GM19043 (cell line): ENCODE data around the gene HOXA10.

Experiments
- ATAC-seq: cut with Tn5 transposase; IDR thresholded peaks from one replicate; pipeline ENCODE4 v1.9.1; 2021; ENCODE audit warnings: low read depth; ENCODE audit not compliant: unreplicated experiment

The HOXA10 gene

DNA sequence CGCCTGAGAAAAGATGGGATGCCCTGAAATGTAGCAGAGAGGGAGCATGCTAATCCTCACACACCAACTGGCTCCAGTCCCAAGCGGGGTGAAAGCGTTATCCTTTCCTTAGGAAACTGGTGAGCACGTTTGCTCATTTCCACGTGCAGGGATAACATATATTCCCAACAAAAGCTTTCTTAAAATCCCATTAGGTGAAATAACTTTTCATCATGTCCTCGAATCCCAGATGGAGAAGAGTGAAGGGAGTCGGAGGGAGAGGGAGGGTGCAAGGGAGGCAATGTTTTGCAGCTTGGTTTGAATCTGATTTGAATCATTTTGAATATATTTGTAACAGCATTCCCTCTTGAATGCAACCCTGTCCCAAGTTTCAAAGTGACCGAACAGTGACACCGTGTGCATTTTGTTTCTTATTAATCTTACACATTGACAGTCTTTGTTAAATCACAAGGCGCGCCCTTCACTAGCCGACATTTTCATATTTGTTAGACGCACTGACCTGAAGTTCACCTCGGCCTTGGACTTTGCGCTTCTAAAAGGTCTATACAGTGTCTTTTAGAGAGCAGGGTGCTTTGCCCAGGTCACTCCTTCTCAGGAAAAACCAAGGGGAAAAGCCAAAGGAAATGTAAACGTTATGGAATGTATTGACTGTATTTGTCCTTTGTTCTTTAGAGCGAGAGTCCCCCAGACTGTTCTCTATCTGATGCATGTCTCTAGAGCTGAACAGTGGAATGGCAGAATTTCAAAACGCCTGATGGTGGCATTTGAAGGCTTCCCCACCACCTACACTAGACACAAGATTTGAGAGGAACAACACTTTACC is 40.5 kb downstream of the HOXA10 start:
- no peak for ATAC-seq

DNA sequence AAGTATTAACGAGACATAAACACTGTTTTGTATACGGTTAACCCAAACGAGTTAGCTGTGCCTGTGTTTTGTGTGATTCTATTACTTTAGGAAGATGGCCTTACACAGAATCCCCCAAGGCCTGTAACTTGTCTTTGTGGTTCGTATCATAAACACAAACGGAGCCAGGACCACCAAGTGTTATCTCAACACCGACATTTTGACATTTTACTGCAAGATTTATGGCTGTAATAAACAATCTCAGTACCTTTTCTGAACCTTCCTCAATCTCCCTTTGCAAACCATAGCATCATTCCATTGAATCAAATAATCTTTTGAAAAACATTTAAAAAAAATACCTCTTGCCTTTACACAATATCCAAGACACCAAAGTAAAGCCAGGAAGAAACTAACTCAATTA is 41.1 kb downstream of the HOXA10 start:
- no peak for ATAC-seq

DNA sequence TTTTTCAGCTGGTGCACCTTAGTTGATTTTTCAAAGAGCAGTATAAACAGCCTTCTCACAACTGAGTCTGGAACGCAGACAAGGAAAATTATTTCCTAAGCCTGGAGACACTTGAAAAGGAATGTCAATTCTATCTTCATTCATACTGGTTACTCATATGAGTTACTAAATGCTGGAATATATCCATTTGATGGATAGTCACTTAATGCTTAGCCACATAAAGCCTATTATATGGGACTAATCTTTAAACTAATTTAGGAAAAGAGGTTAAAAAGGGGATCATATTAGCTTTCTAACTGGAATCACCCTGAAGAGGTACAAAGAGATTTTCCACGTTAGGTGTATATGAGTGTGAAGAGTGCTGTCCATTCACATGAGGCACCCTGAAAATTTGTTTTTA is 41.9 kb downstream of the HOXA10 start:
- no peak for ATAC-seq

DNA sequence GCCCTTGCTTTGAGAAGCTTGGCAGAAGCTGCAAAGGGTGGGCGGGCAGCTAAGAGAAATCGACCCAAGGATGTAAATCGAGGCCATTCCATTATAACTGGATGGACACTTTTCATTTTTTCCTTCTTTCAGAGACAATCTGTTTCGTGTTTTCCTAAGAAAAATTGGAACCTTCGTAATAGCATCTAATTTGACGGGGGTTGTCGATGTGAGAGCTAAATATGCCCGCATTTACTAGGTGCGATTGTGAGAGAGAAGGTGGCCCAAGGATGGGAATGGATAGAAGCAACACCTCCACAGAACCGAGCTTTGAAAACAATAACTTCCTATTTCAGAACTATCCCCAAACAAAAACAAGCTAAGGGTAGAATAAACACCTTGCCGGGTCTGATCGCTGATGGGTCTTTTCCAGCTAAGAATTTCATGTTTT is 42.7 kb downstream of the HOXA10 start:
- ATAC-seq, result no peak

DNA sequence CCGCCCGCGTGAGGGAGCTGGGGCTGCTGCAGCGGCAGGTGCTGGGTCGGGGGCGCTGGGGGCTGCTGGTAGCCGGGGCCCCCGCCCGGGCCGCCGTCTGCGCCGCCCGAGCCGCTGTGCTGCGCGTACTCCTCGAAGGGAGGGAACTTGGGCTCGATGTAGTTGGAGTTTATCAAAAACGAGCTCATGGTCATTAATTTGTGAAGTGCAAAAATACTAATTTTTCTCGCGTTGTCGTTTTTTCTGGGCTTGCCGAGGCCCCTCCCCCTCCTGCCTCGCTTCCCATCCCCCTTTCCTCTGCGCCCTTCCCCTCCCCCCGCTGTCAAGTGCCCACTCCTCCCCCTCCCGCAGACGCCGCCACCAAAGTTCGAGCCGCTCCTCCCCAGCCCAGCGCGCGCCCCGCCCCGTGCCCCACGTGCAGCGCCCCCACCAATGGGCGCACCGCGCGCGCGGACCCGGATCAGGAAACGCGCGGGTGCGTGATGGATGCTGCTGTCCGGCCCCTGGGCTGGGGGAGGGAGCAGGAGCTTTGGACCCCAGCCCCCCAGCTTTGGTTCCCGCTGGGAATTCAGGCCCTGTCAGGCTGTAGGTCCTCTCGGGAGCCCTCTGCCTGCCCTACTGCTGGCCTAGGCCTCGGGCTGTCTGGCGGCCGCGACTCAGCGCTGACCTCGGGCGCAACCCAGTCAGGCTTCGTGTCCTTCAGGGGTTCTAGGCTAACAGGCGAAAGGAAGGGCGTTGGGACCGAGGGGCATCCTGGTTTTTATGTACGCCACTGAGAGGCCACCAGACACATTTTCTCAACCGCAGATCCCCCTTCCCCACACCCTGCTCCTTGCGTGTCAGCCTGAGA is 43.4 kb downstream of the HOXA10 start, which contains the start of gene HOXA4:
Gene HOXA4, minus strand, starts transcription at position 218 of the 850 bp plus-strand sequence. Its CDS starts 24 bp downstream, at position 194.
- peak; percentile 77 for ATAC-seq

DNA sequence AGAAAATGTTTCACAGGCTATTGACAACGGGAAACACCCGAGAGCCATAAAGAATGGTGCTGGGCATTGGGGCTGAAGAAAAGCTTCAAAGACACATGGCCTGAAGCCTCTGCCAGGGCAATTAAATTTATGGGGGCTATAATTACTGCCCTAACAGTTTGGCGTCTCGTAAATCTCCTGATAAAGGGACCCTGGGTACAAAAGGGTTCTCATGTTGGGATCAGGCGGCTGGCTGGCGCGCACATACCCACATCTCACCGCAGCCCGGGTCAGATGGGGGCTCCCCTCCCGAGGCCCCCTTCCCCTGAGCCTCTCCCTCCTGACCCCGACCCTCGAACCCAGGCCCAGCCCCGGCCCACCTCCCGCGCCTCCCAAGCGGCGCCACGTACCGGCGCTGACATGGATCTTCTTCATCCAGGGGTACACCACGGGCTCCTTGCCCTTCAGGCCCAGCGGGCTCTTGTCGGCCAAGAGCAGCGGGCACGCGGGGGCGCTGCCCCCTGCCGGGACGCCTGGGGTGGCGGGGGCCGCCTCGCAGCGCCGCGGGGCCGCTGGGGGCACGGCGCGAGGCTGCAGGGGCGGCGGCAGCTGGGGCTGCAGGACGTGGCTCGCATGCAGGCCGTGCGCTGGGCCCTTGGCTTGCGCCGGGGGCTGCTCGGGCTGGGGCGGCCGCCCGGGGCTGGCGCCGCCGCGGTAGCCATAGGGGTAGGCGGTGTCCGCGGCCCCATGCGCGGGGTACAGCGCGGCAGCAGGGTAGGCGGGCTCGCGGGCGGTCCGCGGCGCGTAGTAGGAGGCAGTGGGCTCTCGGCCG is 44.2 kb downstream of the HOXA10 start:
- ATAC-seq, result no peak

DNA sequence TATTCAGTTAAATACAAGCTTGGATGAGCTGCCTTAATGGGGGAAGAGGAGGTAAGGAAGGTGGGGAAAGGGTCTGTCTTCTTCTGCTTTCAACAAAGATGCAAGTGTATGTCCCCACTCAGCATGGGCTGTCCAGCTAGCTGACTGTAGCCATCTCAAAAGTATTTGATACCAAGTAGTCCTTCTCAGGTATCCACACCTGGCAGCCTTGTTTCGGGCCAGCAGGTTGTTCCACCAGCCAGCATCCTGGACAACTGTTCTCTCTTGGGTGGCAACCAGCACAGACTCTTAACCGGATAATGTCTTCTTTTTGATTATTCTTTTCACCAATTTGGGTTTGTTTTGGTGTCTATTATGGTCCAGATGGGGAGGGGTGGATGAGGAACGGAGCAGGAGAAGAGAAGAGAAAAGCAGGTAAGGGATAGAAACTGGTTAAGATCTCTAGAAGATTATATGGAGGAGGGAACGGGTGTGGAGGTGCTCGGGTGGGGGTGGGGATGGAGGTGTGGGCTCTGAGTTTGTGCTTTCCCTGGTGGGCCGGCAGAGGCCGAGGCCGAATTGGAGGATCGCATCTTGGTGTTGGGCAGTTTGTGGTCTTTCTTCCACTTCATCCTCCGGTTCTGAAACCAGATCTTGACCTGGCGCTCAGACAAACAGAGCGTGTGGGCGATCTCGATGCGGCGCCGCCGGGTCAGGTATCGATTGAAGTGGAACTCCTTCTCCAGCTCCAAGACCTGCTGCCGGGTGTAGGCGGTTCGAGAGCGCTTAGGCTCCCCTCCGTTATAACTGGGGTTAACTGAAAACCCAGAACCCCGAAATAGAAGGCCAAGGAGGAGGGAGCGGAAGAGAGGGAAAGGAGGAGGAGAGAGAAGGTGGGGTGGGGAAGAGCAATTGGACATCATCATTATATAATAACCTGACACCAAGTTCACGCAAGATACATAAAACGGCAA is 45.1 kb downstream of the HOXA10 start:
- no peak for ATAC-seq

DNA sequence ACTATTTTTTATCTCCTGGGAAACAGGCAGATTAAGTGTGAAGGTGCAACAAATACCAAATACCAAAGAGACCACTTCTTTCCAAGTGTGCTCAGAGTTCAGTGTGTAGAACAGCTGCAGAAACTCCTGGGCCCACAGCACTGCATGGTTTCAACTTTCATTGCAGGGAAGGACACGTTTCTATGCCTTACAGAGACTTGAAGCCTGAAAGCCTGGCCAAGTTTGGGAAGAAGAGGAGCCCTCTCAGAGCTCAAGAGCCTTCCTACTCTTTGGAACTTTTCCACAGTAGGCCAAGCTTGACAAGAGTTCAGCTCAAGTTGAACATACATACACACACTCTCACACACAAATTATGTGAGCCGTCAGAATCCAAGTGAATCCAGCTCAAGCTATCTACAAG is 46.1 kb downstream of the HOXA10 start:
- ATAC-seq, result no peak

DNA sequence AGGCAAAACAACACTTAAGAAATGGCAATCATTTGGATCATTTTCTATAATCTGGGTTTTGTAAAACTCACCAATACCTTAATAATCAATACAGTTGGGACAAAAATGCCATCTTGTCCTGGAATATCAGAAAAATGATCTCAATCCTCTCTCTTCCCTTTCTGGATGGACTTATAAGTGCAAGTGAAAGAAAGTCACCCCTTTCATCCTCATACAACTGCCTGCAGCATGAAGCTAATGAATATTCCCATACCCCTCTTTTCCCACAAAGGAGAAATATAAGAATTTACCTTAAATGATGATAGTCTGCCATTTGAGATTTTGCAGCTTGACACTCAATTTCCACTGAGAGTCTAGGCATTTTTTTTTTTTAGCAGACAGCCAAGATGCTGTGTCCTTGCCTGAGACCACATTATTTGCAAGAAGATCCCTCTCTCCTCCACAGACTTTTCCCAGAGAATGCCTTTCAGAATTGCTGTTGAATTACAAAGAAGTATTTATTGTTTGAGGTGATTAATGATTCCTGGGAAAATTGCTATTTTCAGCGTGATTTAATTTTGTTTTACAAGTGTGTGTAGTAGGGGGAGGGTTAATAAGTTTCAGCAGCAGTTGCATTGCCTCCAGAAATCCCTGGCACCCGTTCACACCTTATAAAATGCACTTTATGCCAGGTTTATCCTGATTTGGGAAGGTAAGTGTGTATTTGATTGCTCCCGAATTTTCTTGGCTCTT is 47.4 kb downstream of the HOXA10 start:
- no peak for ATAC-seq

DNA sequence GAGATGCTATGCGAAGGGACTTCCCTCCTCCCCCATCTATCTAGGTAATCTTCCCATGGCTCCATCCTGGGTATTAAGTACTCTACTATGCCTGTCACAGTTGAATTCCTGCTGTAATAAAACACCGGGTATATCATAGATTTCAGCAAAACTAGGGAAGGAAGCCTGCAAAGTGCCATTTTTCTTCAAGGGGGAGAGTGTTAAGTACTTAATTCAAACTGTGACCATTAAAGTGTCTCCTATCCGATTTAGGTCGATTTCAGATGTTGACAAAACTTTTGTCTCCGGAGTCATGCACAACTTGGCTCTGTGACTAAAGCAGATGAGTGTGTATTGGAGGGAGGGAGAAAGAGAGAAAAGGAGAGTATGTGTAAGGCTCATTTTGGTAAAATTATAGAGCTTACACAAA is 48.1 kb downstream of the HOXA10 start:
- no peak for ATAC-seq

DNA sequence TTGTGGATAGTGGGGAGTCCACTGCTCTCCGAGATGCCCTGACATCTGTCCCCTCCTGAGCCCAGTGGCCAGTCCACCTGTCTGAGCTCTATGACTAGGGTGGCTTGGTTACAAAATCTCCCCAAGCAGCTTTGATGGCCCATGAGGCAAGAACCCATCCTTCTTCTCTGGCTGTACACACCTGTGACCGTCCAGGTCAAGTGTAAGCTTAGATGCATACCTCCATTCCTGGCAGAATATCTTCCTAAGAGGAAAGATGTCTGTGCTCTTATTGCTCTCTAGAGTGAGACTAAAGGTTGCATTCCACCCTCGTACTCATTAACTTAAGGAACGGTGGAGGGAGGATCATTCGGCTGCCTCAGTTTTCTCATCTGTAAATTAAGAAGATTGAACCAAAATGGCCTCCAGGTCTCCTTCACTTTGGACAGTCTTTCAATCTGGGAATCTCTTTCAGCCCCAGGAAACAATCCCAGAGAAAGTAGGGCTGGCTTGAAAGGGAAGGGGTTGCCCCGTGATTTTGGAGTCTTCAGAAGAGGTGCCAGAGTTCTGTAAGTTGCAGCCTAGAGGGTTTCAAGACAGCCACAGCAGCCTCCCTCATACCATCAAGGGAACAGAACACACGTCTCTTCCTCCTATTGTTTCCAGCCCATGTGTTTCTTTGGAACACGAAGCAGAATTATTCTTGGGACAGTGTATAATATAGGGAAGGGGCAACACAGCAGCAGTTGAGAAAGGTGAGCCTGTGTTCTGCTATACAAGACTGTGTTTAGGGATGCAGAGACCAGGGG is 49.0 kb downstream of the HOXA10 start:
- no peak for ATAC-seq

DNA sequence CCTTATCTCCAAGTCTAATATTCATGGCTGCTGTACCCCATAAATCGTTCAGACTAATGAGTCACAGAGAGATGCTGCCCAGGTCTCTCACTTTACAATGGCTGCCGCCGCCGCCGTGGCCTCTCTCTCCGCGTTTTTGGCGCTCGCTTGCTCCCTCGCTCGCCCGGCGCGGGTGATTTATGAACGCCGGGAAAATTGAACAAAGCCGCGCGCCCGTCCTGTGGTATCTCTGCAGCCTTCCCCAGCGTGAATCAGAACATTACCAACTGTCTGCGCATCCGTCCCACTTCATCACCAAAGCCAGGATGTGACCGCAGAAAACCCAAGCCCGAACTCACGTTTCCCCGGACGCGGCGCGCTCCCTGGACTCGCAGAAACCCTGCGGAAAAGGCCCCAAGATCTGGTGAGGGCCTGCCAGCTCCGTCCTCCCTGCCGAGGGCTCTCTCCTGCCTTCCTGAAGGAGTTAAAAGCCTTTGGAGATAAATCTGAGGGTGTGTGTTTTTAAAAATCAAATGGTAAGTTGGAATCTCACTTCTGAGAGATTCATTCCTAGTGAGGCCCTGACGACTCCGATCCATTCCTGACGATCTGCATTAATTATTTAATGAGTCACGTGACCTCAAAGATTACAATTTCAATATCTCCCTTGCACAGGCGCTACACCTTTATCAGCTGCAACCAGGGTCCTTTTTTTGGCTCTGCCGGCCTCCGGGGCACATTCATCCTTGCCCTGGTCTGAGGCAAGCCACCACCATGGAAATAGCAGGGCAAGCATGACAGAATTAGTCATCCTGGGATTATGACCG is 49.8 kb downstream of the HOXA10 start:
- no peak for ATAC-seq

DNA sequence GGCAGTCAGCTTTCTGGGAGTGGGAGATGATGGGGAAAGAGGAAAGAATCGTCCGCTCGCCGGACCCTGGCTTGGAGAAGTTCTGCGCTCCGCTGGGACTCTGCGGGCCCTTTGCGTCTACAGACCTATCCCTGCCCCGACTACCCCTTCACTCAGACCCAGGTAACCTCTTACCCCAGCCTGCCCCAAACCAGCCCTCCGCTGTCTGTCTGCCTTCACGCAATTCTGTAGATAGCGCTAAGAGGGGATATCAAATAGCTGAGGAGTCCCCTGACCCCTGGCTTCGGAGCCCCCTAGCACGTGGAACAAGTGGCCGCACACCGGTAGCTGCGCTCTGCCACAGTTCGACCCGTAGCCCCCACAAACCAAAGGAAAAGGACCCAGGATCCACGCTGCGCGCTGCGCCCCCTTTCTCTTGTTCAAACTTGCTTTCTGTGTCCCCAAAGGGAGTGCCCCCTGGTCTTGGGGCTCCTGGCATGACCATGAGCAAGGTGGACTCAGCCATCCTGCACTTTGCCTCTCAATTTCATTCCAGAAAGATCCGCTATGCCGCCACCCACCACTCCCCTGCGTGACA is 50.6 kb downstream of the HOXA10 start:
- ATAC-seq, result no peak

DNA sequence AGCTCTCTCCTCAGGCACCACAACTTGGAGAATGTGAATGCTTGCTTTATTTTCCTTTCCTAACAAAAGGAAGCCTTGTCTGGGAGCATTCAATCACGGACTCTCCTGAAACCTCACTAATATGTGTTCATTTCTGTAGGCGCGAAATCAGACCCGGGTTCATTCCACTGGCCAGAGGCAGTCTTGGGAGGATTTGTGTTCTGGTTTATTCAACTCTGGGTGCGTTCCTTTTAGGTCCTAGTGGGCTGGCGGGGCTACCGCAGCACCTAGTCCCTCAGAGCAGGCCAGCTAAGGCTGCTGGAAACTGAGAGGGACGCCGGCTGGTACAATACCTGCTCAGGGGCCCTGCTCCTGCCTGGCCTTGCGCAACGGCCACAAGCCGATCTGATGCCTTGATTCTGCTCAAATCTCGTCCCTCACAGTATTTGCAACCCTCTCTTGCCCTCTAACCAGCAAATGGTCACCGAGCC is 51.1 kb downstream of the HOXA10 start:
- no peak for ATAC-seq

DNA sequence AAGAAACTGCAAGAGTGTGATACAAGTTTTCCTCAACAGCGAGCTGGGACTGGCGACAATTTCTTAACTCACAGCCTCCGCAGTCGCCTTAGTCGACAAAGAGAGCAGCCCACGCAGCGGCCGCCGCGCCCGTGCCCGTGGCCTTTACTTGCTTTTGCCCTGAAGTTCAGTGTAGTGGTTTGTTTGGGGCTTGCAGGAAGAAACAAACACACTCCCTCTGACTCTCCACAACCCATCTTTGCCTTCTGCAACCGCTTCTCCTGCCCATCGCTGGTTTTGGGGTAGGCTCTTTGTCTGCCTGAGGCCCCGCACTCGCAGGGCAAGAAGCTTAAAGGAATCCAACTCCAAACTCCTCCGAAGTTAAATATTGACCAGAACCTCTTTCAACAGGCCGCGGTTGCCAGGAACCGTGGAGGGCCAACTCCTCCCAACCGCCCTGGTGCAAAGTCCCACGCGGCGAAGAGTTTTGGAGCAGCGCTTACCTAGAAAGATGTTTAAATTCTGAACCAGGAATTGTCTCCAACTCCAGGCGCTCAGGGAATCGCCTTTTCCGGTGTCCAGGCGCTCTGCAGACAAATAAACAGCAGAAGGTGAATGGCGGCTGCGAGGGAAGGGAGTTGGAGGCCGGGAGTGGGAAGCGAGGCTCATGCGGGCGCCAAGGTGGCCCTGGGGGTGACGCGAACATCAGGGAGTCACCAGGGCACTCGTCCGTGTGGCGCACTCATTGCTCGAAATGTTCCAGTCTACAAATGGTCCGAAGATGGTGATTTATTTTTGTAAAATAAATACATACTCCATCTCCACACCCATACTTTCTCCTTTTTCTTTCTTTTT is 51.8 kb downstream of the HOXA10 start:
- no peak for ATAC-seq

DNA sequence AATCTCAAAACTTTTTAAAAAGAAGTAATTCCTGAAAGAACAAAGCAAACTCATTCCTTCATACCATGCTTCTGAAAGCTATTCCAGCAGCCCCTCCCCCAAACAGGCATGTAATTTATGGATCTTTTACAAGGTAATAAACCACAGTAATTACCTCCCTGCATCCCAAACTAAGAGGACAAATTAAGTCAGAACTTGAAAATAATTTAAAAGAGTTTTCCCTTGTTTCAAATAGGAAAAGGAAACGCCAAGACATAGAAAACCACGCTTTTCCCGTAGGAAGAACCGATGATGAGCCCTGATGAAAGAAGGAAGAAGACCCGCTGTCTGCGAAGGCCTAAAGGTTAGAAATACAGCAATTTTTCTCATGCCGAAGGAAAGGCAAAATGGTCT is 52.4 kb downstream of the HOXA10 start:
- no peak for ATAC-seq
